OCI-LY1 (cell line): ENCODE measurements around the gene SH3PXD2A.
A peak's percentile ranks its signal among the peaks of the same experiment; 100 is the strongest.

Source experiments
- H2AFZ ChIP-seq: fragments of 200-600 bp; sonication (generic), shearing (Covaris generic); 2 replicates; pipeline ENCODE4 v1.6.0; 2014; ENCODE audit warnings: antibody characterized with exemption, mild to moderate bottlenecking, low read length
- H3F3A ChIP-seq: fragments of 200-600 bp; sonication (generic), shearing (Covaris generic); 2 replicates; pipeline ENCODE4 v1.6.0; 2014; ENCODE audit warnings: mild to moderate bottlenecking, antibody characterized with exemption, low read length, moderate library complexity; ENCODE audit not compliant: insufficient read depth
- H3K27ac ChIP-seq: fragments of 200-600 bp; sonication (generic); 2 replicates; pipeline ENCODE4 v1.5.1; 2014; ENCODE audit warnings: low read length, mixed run types, mild to moderate bottlenecking, low read depth; ENCODE audit not compliant: poor library complexity, severe bottlenecking
- H3K27me3 ChIP-seq: fragments of 200-600 bp; sonication (generic); 2 replicates; pipeline ENCODE4 v1.6.0; 2014; ENCODE audit warnings: antibody characterized with exemption, mild to moderate bottlenecking, low read length, moderate library complexity; ENCODE audit not compliant: insufficient read depth
- H3K36me3 ChIP-seq: fragments of 200-600 bp; sonication (generic); 2 replicates; pipeline ENCODE4 v1.6.1; 2014; ENCODE audit warnings: mild to moderate bottlenecking, antibody characterized with exemption, low read length, moderate library complexity, mixed read lengths; ENCODE audit not compliant: insufficient read depth
- H3K4me1 ChIP-seq: fragments of 200-600 bp; sonication (generic); 2 replicates; pipeline ENCODE4 v1.5.1; 2014; ENCODE audit warnings: mild to moderate bottlenecking, low read length, moderate library complexity; ENCODE audit not compliant: insufficient read depth, severe bottlenecking
- H3K4me2 ChIP-seq: fragments of 200-600 bp; sonication (generic), shearing (Covaris generic); 2 replicates; pipeline ENCODE4 v1.6.1; 2014; ENCODE audit warnings: low read length
- H3K4me3 ChIP-seq: fragments of 200-600 bp; sonication (generic); 2 replicates; pipeline ENCODE4 v1.5.1; 2014; ENCODE audit warnings: low read length, low read depth, mild to moderate bottlenecking, mixed read lengths; ENCODE audit not compliant: poor library complexity, severe bottlenecking
- H3K79me2 ChIP-seq: fragments of 200-600 bp; shearing (Covaris generic); 2 replicates; pipeline ENCODE4 v1.6.1; 2016; ENCODE audit warnings: mixed run types, low read length, mixed read lengths; ENCODE audit not compliant: insufficient read depth
- H3K9ac ChIP-seq: fragments of 200-600 bp; sonication (generic), shearing (Covaris generic); 2 replicates; pipeline ENCODE4 v1.6.1; 2014; ENCODE audit warnings: mild to moderate bottlenecking, low read length, mixed read lengths
- H3K9me2 ChIP-seq: fragments of 200-600 bp; sonication (generic), shearing (Covaris generic); 2 replicates; pipeline ENCODE4 v1.6.1; 2014; ENCODE audit warnings: low read depth, mild to moderate bottlenecking, low read length, mixed read lengths
- H3K9me3 ChIP-seq: fragments of 200-600 bp; shearing (Covaris generic); 2 replicates; pipeline ENCODE4 v1.6.1; 2014; ENCODE audit warnings: low read length, mixed read lengths
- H4K20me1 ChIP-seq: fragments of 200-600 bp; sonication (generic), shearing (Covaris generic); 2 replicates; pipeline ENCODE4 v1.6.0; 2016; ENCODE audit warnings: mild to moderate bottlenecking, low read length; ENCODE audit not compliant: insufficient read depth
- CTCF ChIP-seq: fragments of 200-600 bp; sonication (generic), shearing (Covaris generic); IDR thresholded peaks from 2 replicates; pipeline ENCODE4 v1.5.1; 2017; ENCODE audit warnings: mild to moderate bottlenecking, antibody characterized with exemption, low read length, moderate library complexity, mixed read lengths
- EZH2 ChIP-seq: fragments of 200-600 bp; sonication (generic), shearing (Covaris generic); IDR thresholded peaks from 2 replicates; pipeline ENCODE4 v1.8.0; 2017; ENCODE audit warnings: borderline replicate concordance, mixed run types, mild to moderate bottlenecking, antibody characterized with exemption, low read length, moderate library complexity, mixed read lengths

Gene SH3PXD2A

GRCh38 chr10:103826885-103827284 is 28.5 kb downstream of the SH3PXD2A start:
- Histone ChIP-seq H3K27ac (peak overlapping the region; percentile 81), H3K4me2 (no peak overlapping the region), H3K9me3 (no peaks in the 10 kb centered on the region), H3K36me3 (no peaks in the 10 kb centered on the region), H4K20me1 (no peaks in the 10 kb centered on the region), H3K9me2 (no peaks in the 10 kb centered on the region), H3K27me3 (no peaks in the 10 kb centered on the region), H2AFZ (no peak overlapping the region), H3K4me1 (peaks cover 58% of the 10 kb centered on the region), H3K79me2 (no peaks in the 10 kb centered on the region), H3K4me3 (no peak overlapping the region), H3F3A (no peaks in the 10 kb centered on the region), H3K9ac (no peak overlapping the region; the same call in 1 of the 2 replicates)
- no peak for TF ChIP-seq EZH2
- no peak for TF ChIP-seq CTCF

GRCh38 chr10:103824281-103824680 is 31.1 kb downstream of the SH3PXD2A start:
- Histone ChIP-seq H4K20me1 (no peaks in the 10 kb centered on the region), H3K9me2 (no peaks in the 10 kb centered on the region), H3K79me2 (no peaks in the 10 kb centered on the region), H3K4me3 (no peak overlapping the region), H3K36me3 (no peaks in the 10 kb centered on the region), H3K27me3 (no peaks in the 10 kb centered on the region), H3K27ac (no peak overlapping the region), H3K4me1 (peaks cover 46% of the 10 kb centered on the region), H3K4me2 (no peak overlapping the region), H3K9me3 (no peaks in the 10 kb centered on the region), H3F3A (no peaks in the 10 kb centered on the region), H3K9ac (no peak overlapping the region), H2AFZ (no peak overlapping the region)
- TF ChIP-seq EZH2 (no peak), CTCF (no peak)

- H3K79me2 ChIP-seq = no peaks in the 10 kb centered on the region
- H3K36me3 ChIP-seq = no peaks in the 10 kb centered on the region
- no peak overlapping the region for H3K4me2 ChIP-seq
- H3K27me3 ChIP-seq = no peaks in the 10 kb centered on the region
- no peaks in the 10 kb centered on the region for H3K9me3 ChIP-seq
- no peaks in the 10 kb centered on the region for H4K20me1 ChIP-seq
- H3F3A ChIP-seq = no peaks in the 10 kb centered on the region
- no peak overlapping the region for H2AFZ ChIP-seq
- H3K9me2 ChIP-seq = no peaks in the 10 kb centered on the region
- no peak for TF ChIP-seq CTCF
- TF ChIP-seq EZH2 = no peak
- peaks cover 41% of the 10 kb centered on the region for H3K4me1 ChIP-seq
- H3K9ac ChIP-seq = no peak overlapping the region
- no peak overlapping the region for H3K4me3 ChIP-seq
- no peak overlapping the region for H3K27ac ChIP-seq
These were observed 31.6 kb downstream of the SH3PXD2A start for GRCh38 chr10:103823706-103824272.
